HK-2 (cell line): Measurements from ENCODE around the gene RIMBP2.

Experiments used
- DNase-seq: peaks from one replicate; pipeline ENCODE4 v3.0.0-alpha.2; 2018; ENCODE audit not compliant: unreplicated experiment

Gene RIMBP2

GRCh38 chr12:130423991-130424857 is 291.9 kb downstream of the RIMBP2 start:
- no peak for DNase-seq

- DNase-seq = no peak
Observed at GRCh38 chr12:130423136-130423535, 293.0 kb downstream of the RIMBP2 start.

- no peak for DNase-seq
Observed at GRCh38 chr12:130422676-130423075, 293.4 kb downstream of the RIMBP2 start.

- DNase-seq = no peak
Observed at GRCh38 chr12:130421896-130422295, 294.2 kb downstream of the RIMBP2 start.

- no peak for DNase-seq
Observed at GRCh38 chr12:130420071-130420470, 296.0 kb downstream of the RIMBP2 start.

- no peak for DNase-seq
Observed at GRCh38 chr12:130419116-130419515, 297.0 kb downstream of the RIMBP2 start.

GRCh38 chr12:130418251-130418650 is 297.8 kb downstream of the RIMBP2 start:
- no peak for DNase-seq

GRCh38 chr12:130414381-130414780 is 301.7 kb downstream of the RIMBP2 start:
- no peak for DNase-seq

- DNase-seq = no peak
Observed at GRCh38 chr12:130413909-130414308, 302.2 kb downstream of the RIMBP2 start.

- DNase-seq = no peak
Observed at GRCh38 chr12:130412384-130412783, 303.7 kb downstream of the RIMBP2 start.

GRCh38 chr12:130405332-130405731 is 310.8 kb downstream of the RIMBP2 start:
- no peak for DNase-seq

- DNase-seq = no peak
Observed at GRCh38 chr12:130401703-130402102, 314.4 kb downstream of the RIMBP2 start.

- DNase-seq = no peak
Observed at GRCh38 chr12:130398100-130398848, 317.8 kb downstream of the RIMBP2 start.

- DNase-seq = no peak
Observed at GRCh38 chr12:130396667-130397066, 319.4 kb downstream of the RIMBP2 start.

- no peak for DNase-seq
Observed at GRCh38 chr12:130394906-130395305, 321.2 kb downstream of the RIMBP2 start.

- DNase-seq = no peak
Observed at GRCh38 chr12:130391186-130391585, 324.9 kb downstream of the RIMBP2 start.

GRCh38 chr12:130385193-130385592 is 330.9 kb downstream of the RIMBP2 start:
- DNase-seq = no peak

- DNase-seq = no peak
Observed at GRCh38 chr12:130384234-130384633, 331.9 kb downstream of the RIMBP2 start.

GRCh38 chr12:130382818-130383217 is 333.3 kb downstream of the RIMBP2 start:
- no peak for DNase-seq

GRCh38 chr12:130375296-130376287 is 340.5 kb downstream of the RIMBP2 start:
- DNase-seq = no peak

GRCh38 chr12:130374083-130374482 is 342.0 kb downstream of the RIMBP2 start:
- no peak for DNase-seq

GRCh38 chr12:130372936-130373335 is 343.2 kb downstream of the RIMBP2 start:
- DNase-seq = no peak
